GM21390 (cell line): ENCODE data around the gene GNG8.
"Not testable (repeated sequence)": the region's sequence is repeated elsewhere in the genome, so short reads cannot be mapped to it uniquely, and the experiment has no call there.

ENCODE experiments used
- ATAC-seq: cut with Tn5 transposase; IDR thresholded peaks from one replicate; pipeline ENCODE4 v1.9.1; 2021; ENCODE audit not compliant: unreplicated experiment

GNG8 gene

DNA sequence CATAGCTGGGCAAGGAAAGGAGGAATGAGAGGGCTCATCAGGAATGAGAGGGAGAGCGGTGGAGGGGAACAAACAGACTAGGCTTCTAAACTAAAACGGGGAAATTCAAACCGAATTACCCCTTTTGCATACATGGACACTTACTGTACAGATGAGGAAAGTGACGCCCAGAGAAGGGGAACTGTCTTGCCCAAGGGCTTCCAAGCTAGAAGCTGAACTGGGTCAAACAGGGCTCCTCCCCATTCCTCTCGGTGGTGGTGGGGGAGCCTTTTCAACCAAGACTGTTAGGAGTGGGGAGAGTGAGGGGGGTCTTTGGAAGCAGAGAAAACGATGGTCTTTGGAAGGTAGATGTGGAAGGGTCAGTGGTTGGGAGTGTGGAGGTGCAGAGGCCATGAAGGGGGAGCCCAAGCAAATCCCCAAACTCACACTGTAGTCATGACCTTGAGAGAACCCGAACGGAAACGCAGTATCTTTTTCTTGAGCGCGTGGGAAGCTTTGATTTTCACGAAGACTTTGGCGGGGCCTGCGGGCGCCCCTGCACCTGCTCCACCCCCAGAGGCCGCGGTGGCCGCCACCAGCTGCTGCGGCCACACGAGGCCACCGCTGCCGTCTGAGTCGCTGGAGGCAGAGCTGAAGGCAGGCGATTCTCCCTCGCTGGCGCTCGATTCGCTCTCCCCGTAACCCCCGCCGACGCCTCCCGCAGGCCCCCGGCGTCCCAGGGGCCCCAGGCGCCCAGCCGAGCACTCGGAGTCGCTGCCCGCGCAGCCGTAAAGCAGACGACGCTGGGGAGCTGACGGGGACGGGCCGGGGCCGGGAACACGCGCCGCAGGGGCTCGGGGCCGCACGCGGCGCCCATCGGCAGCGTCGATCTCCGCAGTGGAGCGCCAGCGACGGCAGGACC lies 12.3 kb upstream of the GNG8 start:
- ATAC-seq: no peak

DNA sequence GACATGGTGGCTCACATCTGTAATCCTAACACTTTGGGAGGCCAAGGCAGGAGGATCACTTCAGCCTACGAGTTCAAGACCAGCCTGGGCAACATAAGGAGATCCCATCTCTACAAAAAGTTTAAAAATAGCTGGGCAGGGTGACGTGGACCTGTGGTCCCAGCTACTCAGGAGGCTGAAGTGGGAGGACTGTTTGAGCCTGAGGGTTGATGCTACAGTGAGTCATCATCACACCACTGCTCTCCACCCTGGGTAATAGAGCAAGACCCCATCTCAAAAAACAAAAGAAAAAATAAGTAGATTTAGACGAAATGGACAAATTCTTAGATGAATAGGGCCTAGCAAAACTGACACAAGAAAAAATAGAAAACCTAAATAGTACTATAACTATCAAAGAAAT lies 10.4 kb upstream of the GNG8 start:
- no peak for ATAC-seq

DNA sequence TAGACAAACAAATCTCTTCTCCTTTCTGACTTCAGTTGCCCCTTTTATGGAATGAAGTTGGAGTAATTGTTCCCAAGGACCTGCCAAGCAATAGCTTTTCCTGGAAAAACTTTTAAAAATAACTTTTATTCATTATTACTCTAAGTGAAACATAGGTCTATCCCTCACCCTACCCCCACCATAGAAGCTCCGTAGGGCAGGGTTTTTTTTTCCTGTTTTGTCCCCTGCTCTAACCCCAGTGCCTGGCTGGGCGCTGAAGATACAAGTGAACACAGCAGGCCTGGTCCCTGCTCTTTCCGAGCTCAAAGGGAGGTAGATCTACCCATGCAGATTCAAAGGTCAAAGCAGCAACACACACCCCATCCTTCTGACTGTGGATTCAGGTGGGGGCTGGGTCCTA lies 8.7 kb upstream of the GNG8 start:
- no peak for ATAC-seq

DNA sequence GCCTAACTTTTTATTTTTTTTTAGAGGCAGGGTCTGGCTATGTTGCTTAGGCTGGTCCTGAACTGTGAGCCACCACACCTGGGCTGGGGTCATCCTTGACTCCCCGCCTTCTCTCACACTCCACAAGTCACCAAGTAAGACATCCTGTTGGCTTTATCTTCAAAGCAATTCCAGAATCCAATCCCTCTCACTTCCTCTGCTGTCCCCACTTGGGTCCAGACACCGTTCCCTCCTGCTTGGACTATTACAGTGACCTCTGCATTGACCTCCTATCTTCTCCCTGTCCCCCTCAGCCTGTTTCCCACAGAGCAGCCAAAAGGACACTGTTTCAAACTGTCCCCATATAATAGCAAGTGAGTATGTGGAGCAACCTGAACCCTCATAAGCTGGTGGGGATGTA lies 4.7 kb upstream of the GNG8 start:
- ATAC-seq: no peak

DNA sequence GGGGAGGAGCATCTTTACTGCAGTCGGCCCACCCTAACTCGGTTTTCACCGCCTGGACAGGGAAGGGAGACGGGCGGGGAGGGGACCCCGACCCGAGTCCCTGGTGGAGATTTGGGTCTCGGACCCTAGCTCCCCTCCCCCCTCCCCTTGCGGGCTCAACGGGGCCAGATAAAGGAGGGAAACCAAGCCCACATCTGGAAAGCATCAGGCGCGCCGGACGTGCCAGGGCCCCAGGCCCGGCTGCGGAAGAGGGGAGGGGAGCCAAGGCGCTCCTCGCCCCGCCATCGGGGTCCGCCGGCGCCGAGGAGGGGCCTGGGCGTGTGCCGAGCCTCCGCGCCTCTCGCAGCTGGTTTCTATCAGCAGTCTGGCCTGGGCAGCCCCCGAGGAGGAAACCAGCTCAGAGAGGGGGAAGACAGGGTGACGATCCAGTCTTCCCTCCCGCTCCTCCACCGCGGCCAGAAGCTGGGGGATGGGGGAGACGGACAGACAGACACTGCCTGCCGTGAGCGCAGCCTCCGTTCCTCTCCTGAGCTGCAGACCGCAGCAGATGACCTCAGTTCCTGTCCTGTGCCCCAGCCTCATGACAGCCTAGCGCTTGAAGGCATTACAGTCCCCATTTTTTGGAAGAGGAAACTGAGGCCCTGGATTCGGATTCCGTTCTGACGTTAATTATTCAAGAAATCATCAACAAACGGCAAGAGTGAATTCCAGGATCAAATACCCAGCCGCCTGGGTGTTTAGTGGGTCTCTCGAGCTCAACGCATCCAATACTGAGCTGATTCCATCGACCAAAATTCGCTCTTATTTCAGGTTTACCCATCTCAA lies 3.6 kb upstream of the GNG8 start:
- ATAC-seq: no peak

DNA sequence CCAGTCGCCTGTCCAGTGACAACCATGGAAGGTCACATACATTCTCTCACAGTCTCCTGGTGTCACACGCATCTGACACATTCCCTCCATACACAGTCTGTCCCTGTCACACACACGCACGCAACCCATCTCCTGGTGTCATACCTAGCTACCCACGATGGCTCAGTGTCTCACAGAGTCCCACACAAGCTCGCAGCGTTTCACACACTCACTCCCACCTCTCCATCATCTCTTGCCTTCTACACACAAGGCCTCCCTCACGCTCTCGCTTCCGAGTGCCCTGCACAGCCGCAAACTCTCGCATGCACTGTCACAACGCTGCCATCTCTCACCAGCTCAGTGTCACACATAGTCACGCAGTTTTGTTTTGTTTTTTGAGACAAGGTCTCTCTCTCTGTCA lies 1.2 kb upstream of the GNG8 start:
- no peak for ATAC-seq

DNA sequence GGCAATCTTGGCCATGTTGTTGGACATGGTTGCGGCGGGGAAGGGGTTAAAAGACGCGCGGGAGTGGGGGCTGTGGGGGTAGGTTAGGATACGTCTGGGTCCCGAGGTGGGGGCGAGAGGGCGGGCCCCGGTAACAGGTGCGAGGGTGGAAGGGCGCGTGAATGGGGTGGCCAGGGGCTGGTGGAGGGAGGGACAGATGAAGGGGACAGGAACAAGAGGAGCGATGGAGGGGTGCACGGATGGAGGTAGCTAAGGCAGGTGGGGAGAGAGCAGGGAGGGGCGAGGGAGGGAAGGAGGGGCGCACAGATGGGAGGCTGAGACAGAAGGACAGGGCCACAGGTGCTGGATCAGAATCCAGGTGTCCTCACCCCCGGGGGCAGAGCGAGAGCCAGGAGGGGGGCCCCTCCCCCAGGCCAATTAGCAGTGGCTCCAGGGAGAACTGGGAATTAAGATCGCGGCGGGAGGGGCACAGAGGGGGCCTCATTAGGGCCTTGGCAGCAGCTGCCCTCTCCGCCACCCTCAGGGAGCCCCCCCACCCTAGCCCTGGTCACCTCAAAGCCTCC lies 1.3 kb downstream of the GNG8 start:
- ATAC-seq: no peak

DNA sequence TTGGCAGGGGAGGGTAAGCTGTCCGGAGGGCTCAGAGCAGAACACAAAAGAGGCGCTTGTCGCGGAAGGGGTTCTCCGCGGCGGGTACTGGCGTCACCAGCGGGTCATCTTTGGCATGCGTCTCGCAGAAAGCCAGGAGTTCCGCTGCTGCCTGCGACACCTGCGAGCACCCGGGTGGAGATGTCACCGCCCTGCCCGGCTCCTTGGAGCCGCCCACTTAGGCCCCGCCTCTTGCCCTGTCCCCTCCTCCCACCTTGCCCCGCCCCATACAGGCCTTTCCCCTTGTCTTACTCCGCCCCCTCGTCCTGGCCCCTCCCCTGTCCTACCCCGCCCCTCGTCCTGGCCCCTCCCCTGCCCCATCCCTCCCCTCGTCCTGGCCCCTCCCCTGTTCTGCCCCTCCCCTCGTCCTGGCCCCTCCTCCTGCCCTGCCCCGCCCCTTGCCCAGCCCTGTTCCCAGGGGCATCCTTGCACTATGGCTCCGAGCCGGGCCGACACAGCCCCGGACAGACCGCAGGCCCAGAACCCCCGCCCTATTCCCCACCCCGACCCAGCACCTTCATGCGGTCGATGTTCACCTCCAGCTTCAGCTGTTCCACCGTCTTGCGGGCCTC lies 1.9 kb downstream of the GNG8 start:
- no peak for ATAC-seq

DNA sequence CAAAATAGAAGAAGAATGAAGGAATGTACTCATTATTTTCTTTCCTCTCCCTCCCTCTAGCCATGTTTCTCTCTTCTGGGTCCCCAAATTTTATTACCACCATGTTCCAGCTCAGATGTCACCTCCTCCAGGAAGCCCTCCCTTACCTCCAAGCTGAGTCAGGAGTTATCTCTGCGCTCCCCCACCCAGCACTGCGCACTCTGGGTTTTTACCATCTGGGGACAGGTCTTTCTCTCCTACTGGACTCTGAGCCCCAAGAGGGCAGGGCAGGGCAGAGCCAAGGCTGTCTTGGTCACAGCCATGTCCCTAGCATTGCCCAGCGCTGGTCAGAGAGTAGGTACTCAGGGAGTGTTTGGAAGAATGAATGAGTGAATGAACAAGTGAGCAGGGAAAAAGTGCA lies 2.9 kb downstream of the GNG8 start:
- no peak for ATAC-seq

DNA sequence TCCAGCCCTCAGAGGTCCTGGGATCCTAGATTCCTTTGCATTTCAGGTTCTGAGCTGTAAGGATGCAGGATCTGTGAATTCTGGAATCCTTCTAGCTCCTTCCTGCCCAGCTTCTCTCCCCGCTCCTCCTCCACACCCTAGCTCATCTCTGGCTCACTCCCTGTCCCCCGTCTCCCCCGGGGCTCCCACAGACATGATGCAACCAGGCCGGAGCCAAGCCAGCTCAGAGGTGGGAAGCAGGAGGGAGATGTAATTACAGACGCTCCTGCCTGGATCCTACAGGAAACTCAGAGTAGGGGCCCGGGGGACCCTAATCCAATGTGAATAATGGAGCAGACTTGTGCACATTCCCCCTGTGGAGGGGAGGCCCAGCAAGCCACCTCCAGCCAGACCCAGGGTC lies 4.5 kb downstream of the GNG8 start:
- no peak for ATAC-seq

DNA sequence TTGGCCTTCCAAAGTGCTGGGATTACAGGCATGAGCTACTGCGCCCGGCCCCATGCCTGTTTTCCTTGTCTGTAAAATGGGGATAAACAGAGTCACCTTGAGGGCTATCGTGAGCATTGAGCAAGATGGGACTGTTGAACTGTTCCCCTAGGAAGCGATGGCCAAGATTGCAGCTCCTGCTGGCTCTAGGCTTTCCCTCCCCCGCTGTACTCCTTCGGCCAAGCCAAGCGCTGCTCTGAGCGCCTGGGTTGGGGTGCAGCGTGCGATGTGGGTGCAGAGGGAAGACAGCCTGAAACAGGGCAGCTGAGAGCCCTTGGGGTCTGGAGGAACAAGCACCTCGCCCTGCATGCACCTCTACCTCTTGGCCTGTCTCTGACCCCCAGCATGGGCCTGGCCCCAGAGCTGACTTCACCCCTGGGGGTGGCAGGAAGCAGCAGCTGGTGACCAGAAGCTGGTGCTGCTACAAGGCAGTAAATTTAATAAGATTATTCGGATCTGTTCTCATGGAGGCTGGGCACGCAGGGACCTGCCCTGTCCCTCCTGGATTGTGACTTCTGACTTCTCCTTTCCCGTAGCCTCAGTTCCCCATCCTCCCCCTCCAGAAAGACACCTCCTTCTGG lies 5.3 kb downstream of the GNG8 start:
- ATAC-seq: no peak

DNA sequence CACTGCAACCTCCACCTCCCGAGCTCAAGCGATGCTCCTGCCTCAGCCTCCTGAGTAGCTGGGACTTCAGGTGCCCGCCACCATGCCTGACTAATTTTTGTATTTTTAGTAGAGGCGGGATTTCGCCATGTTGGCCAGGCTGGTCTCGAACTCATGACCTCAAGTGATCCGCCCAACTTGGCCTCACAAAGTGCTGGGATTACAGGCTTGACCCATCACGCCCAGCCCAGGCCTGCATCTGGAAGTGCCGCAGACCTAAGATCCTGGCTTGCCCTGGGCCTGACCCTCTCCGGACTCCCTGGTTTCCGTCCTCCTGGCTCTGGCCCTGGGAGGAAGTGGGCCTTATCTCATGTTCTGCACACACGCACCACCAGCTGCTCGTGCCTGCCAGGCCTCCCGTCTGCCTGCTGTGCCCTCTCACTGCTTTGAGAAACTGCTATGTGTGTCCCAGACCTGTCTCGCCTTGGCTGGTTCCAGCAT lies 6.4 kb downstream of the GNG8 start:
- ATAC-seq: no peak

DNA sequence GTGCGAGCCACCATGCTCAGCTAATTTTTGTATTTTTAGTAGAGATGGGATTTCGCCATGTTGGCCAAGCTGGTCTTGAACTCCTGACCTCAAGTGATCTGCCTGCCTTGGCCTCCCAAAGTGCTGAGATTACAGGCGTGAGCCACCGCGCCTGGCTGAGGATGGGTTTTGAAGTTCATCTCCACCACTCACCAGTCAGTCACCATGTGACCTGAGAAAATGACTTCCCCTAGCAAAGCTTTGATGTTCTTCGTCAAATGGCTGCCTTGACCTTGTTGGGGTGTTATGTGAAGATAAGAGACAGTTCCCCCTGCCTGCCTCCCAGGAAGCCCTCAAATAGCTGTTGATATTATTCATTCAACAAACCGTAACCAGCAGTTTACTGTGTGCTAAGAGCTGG lies 7.0 kb downstream of the GNG8 start:
- ATAC-seq: not testable (repeated sequence)

DNA sequence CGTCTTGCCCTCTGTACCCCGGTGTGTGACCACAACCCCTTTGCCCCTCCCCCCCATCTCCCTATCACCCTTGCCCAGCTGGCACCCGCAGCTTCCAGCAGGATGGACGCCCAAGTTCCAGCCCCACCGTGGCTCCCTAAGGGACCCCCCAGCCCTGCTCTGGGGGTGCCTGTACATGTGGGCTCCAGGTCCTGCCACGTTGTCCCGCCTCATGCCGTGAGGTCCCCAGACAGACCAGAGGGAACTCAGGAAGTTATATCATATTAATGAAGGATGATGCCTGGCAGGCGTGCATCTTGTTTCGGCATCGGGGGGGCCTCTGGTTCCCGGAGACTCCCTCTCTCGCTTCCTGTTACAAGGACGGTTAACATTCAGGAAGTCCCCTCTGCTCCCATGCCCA lies 9.6 kb downstream of the GNG8 start:
- no peak for ATAC-seq

DNA sequence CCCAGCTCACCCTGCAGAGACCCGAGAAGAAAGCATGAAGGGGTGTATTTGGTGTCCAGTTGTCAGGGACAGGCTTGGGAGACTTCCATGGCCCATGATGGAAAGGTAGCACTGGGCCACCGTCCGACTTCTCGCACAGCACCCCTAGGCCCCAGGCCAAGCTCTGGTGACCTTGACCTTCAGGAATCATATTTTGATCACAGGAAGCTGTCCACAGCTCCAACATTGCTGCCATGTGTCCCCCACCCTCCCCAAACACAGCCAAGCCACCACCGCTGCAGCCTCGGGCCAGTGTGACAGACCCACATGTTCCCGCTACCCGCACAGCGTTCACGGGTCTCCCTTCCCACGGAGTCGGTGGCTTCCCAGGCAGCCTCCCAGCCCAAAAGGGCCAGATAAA lies 10.3 kb downstream of the GNG8 start:
- no peak for ATAC-seq

DNA sequence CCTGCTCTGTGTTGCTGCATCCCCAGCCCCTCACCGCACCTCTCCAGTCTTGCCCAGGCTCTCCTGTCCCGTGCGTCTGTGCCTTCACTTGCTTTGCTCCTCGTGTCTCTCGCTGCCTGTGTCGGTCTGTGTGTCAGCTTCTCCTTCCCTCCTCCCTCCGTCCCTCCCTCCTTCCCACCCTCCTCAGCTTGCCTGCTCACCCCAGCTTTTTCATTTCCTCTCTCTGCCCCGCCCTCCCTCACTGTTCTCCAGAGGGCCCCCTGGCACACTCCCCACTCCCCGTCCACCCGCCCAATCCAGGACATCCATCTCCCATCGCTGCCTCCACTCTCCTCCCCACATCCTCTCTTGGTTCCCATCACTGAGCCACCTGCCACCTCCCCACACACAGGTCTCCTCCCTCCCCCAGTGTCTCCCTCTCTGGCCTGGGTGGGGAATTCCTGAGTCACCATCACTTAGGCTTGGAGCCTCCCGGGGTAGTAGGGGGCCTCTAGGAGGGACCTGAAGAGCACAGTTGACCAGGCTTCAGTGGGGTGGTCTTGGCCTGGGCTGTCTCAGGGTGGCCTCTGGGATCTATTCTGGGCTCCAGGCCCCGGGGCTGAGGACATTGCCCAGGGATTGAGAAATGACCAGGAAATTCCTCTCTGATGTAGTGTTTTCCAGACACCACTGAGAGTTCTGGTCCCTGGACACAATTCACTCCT lies 10.9 kb downstream of the GNG8 start, which contains the start of gene PTGIR:
PTGIR (minus strand) TSS at position 132 of the 704 bp plus-strand sequence. CDS start 864 bp downstream, outside the sequence.
- ATAC-seq: no peak

DNA sequence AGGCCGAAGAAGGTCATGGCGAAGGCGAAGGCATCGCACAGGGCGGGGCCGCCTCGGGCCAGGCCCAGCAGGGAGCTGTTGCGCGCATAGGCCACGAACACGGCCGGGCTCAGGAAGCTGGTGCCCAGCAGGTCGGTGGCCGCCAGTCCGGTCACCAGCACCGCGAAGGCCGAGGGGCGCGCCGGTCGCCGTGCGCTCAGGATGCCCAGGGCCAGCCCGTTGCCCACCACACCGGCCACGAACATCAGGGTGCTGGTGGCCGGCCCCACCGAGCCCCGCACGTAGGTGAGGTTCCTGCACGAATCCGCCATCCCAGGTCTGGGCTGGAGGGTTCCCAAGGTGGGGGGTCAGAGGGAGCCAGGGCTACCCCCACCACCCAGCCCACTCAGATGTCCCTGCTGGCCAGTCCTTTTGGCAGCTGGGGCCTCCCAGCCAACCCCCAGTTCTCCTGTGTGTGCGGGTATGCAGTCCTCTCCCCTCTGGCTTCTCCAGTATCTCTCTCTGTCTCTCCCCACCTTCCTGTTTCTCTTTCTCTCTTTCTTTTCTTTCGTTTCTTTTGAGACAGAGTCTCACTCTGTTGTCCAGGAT lies 12.0 kb downstream of the GNG8 start:
- ATAC-seq: no peak

DNA sequence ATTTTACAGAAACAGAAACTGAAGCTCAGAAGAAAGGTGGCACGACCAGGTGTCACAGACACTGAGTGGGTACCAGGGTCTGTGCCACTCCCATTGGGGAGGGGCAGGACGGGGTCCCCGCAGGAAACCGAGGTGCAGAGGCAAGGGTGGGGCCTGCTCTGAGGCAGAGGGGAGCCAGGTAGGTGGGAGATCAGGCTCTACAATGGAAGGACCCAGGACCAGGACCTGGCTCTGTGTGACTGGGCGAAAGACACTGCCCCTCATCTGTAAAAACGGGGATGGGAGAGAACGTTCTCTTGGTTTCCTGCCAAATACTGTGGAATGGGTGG lies 13.9 kb downstream of the GNG8 start:
- no peak for ATAC-seq

DNA sequence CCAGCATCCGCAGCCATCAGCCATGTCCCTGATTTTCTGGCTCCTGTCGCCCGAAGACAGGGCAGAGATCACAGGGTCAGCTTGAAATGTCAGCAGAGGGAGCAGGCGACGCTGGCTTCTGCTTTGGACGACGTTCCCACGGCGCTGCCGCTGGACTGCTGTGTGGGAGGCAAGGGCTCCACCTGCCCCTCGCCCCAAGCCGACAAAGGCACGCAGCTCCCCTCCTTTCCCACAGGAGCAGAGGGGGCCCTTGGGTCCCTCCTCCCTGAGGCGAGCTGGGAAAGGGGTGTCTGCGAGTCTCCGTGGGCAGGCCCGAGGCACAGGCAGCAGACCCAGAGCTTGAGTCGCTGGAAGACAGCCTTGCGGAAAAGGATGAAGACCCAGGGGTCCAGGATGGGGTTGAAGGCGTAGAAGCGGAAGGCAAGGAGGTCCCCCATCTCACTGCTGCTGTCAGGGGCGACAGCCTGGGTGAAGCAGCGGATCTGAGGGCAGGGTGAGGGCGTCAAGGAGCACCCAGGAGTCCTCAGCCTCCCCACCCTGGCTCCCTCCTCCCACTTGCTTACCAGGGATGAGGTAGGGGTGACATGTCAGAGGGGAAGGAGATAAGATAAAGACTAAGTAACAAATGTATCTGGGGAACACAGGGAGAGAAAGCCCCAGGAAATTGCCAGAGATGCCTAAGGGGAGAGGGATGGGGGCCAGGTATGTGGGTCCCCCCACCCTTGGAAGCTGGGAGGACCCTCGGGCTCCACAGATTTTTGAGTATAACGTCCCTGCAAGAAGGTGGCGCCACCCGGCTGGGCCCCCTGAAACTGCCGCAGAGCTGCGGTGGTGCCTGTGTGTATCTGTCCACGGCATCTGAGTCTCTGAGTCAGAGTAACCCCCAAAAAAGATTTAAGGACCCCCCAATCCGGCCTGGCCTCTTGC lies 14.5 kb downstream of the GNG8 start:
- no peak for ATAC-seq
